Transverse colon (tissue), 4 donors: Measurements from ENCODE around the gene PTPRG. TPM values are rescaled to one million over a fixed set of nuclear protein-coding genes. Genes with fewer than 3 reads are reported as not detected.
A peak's percentile ranks its signal among the peaks of the same experiment; 100 is the strongest.

Source experiments
- DNase-seq: peaks from one replicate; pipeline ENCODE4 v3.0.0-alpha.2; 2019
- H3K27ac ChIP-seq, 4 donors: fragments of 200-600 bp; sonication (generic); 2 replicates each; pipeline ENCODE4 v1.5.1; 2016 to 2018; ENCODE audit warnings: inconsistent platforms in 4 of 4
- H3K27me3 ChIP-seq: fragments of 200-600 bp; sonication (generic); 2 replicates; pipeline ENCODE4 v1.5.1; 2017; ENCODE audit warnings: inconsistent platforms
- H3K36me3 ChIP-seq, 4 donors: fragments of 200-600 bp; sonication (generic); 2 replicates each; pipeline ENCODE4 v1.5.1; 2017 to 2019; ENCODE audit warnings: inconsistent platforms in 4 of 4
- H3K4me1 ChIP-seq, 4 donors: fragments of 200-600 bp; sonication (generic); 2 replicates each; pipeline ENCODE4 v1.5.1; 2017 to 2020; ENCODE audit warnings: inconsistent platforms in 4 of 4
- H3K4me3 ChIP-seq, 4 donors: fragments of 200-600 bp; sonication (generic); 1 replicate in 1 of 4; 2 replicates in 3 of 4; pipeline versions ENCODE4 v1.5.1 to v1.6.1; 2017 to 2019; ENCODE audit warnings: inconsistent platforms in 4 of 4
- H3K9me3 ChIP-seq, 2 donors: fragments of 200-600 bp; sonication (generic); 2 replicates each; pipeline ENCODE4 v1.5.1; 2017 to 2019; ENCODE audit warnings: inconsistent platforms in 2 of 2
- EP300 ChIP-seq: sonication (generic); formaldehyde crosslinking; IDR thresholded peaks from one replicate; pipeline ENCODE4 v1.6.1; 2017; ENCODE audit warnings: antibody characterized with exemption, low read depth
- POLR2A ChIP-seq: fragments of 450-650 bp; IDR thresholded peaks from one replicate; pipeline ENCODE4 v1.6.1; 2016; ENCODE audit warnings: antibody characterized with exemption, mild to moderate bottlenecking, moderate library complexity
- POLR2AphosphoS5 ChIP-seq, 3 donors: sonication (generic); formaldehyde crosslinking; IDR thresholded peaks; one replicate each; pipeline ENCODE4 v1.6.1; 2016; ENCODE audit warnings: antibody characterized with exemption in 3 of 3
- WGBS, 2 donors: methylation state at CpG; one replicate each; pipeline ENCODE4 v1.1.5; 2018; ENCODE audit warnings: low coverage in 1 of 2; 5-methylcytosine and 5-hydroxymethylcytosine counted together
- in situ Hi-C, 4 donors: fragments of 200-750 bp; cut with MboI; loops; one replicate each; pipeline versions ENCODE4 v1.15.0 to v1.15.1; 2017; ENCODE audit warnings: low sequenced_read_pairs in 3 of 4, low pct_ligation_motif_present in 1 of 4, low pct_unique_long_range_greater_than_20kb in 1 of 4
- intact Hi-C: fragments of 100-400 bp; cut with DNase I; formaldehyde crosslinking; loops from one replicate; pipeline ENCODE4 v1.15.1; 2023; ENCODE audit warnings: low total_unique reads
- total RNA-seq, 4 donors: library from RNA; depleted of rRNA; stranded (reverse); fragments of >200 nt; gene quantifications; one replicate each; pipeline ENCODE4 v1.1.0, GENCODE V29; 2016
- TF ChIP-seq, protein P1 (sequence below), 5 experiments: fragments of 200-600 bp in 3 of 5; fragments of 450-650 bp in 2 of 5; sonication (generic) in 3 of 5; IDR thresholded peaks; 1 replicate in 2 of 5; 2 replicates in 3 of 5; pipeline ENCODE4 v1.5.1; 2016 to 2017; ENCODE audit warnings: antibody characterized with exemption in 5 of 5, inconsistent platforms in 3 of 5, mild to moderate bottlenecking in 2 of 5, moderate library complexity in 1 of 5

PTPRG gene
- total RNA-seq, 4 donors from 2014 or later = 29.2 to 83.4 (median 41.6) TPM

DNA sequence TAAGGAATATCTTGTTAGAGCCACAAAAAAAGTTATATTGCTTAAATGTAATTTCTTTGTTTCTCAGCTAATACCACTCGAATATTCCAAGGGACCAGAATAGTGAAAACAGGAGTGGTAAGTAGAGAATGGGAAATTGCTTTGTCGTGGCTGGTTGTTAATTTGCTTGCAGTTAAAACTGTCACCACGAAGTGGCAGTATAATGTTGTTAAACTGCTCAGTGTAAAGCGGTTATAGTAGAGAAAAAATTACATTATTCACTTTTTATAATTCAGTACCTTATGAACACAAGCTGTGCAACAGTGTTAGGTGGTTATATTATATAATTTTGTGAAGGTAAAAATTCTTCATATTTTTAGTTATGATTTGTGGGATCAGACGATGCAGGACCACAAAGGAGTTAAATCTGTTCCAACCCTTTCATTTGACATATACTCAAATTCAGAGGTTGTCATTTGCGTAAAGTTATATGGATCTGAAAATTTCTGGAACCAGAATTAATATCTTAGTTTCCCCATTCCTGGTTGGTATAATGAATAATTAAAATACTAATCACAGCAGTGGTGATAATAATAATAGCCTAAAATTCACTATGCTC, 640.2 kb downstream of the PTPRG start:
- no peaks in the 10 kb centered on the region for H3K9me3 ChIP-seq
- intact Hi-C loops = no loop called here
- 41 to 47% methylated on average over 6 of the region's 6 CpGs for WGBS, 2 donors
- H3K27ac ChIP-seq = no peak overlapping the region
- in situ Hi-C loops = loop anchor here in 3 of 4 donors (10.0 to 25.0 kb wide), 3 partner anchors 353 to 363 kb away; no protein-coding TSS in a partner anchor
- no peak overlapping the region for H3K4me3 ChIP-seq
- TF ChIP-seq POLR2AphosphoS5 (IDR thresholded peaks at IDR 0.05) (no peak), EP300 (no peak), POLR2A (no peak)
- TF ChIP-seq, protein P1, sequence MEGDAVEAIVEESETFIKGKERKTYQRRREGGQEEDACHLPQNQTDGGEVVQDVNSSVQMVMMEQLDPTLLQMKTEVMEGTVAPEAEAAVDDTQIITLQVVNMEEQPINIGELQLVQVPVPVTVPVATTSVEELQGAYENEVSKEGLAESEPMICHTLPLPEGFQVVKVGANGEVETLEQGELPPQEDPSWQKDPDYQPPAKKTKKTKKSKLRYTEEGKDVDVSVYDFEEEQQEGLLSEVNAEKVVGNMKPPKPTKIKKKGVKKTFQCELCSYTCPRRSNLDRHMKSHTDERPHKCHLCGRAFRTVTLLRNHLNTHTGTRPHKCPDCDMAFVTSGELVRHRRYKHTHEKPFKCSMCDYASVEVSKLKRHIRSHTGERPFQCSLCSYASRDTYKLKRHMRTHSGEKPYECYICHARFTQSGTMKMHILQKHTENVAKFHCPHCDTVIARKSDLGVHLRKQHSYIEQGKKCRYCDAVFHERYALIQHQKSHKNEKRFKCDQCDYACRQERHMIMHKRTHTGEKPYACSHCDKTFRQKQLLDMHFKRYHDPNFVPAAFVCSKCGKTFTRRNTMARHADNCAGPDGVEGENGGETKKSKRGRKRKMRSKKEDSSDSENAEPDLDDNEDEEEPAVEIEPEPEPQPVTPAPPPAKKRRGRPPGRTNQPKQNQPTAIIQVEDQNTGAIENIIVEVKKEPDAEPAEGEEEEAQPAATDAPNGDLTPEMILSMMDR (IDR thresholded peaks at IDR 0.05) = peak; percentile 36 to 52 (median 47)
- no peaks in the 10 kb centered on the region for H3K27me3 ChIP-seq
- no peaks in the 10 kb centered on the region for H3K4me1 ChIP-seq
- H3K36me3 ChIP-seq = no peaks in the 10 kb centered on the region
- DNase-seq = no peak

DNA sequence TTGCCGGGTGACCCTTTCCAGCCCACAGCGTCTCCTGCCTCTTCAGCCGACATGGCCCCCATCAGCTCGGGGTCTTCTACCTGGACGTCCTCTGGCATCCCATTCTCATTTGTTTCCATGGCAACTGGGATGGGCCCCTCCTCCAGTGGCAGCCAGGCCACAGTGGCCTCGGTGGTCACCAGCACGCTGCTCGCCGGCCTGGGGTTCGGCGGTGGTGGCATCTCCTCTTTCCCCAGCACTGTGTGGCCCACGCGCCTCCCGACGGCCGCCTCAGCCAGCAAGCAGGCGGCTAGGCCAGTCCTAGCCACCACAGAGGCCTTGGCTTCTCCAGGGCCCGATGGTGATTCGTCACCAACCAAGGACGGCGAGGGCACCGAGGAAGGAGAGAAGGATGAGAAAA, 641.8 kb downstream of the PTPRG start:
- intact Hi-C loops (no loop called here), in situ Hi-C loops (loop anchor here in 3 of 4 donors (10.0 to 25.0 kb wide), 3 partner anchors 352 to 362 kb away; no protein-coding TSS in a partner anchor)
- H3K4me3 ChIP-seq = no peak overlapping the region
- TF ChIP-seq POLR2AphosphoS5 (IDR thresholded peaks at IDR 0.05) (no peak), EP300 (no peak), POLR2A (no peak)
- TF ChIP-seq, protein P1 (IDR thresholded peaks at IDR 0.05) = no peak
- no peaks in the 10 kb centered on the region for H3K27me3 ChIP-seq
- no peak overlapping the region for H3K27ac ChIP-seq
- H3K36me3 ChIP-seq = no peaks in the 10 kb centered on the region
- WGBS, 2 donors = 97 to 100% methylated on average over 2 to 22 of the region's 22 CpGs
- no peaks in the 10 kb centered on the region for H3K4me1 ChIP-seq
- no peak for DNase-seq
- no peaks in the 10 kb centered on the region for H3K9me3 ChIP-seq

DNA sequence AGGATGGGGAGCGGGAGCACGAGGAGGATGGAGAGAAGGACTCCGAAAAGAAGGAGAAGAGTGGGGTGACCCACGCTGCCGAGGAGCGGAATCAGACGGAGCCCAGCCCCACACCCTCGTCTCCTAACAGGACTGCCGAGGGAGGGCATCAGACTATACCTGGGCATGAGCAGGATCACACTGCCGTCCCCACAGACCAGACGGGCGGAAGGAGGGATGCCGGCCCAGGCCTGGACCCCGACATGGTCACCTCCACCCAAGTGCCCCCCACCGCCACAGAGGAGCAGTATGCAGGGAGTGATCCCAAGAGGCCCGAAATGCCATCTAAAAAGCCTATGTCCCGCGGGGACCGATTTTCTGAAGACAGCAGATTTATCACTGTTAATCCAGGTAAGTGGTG, 642.2 kb downstream of the PTPRG start:
- no peaks in the 10 kb centered on the region for H3K4me1 ChIP-seq
- no peak for DNase-seq
- TF ChIP-seq EP300 (no peak), POLR2AphosphoS5 (IDR thresholded peaks at IDR 0.05) (no peak), POLR2A (no peak)
- TF ChIP-seq, protein P1 (IDR thresholded peaks at IDR 0.05) = no peak
- in situ Hi-C loops = loop anchor here in 3 of 4 donors (10.0 to 25.0 kb wide), 3 partner anchors 351 to 361 kb away; no protein-coding TSS in a partner anchor
- no peaks in the 10 kb centered on the region for H3K36me3 ChIP-seq
- H3K27ac ChIP-seq = no peak overlapping the region
- no peaks in the 10 kb centered on the region for H3K27me3 ChIP-seq
- intact Hi-C loops = no loop called here
- H3K4me3 ChIP-seq = no peak overlapping the region
- 80 to 96% methylated on average over 1 to 19 of the region's 19 CpGs for WGBS, 2 donors
- no peaks in the 10 kb centered on the region for H3K9me3 ChIP-seq

DNA sequence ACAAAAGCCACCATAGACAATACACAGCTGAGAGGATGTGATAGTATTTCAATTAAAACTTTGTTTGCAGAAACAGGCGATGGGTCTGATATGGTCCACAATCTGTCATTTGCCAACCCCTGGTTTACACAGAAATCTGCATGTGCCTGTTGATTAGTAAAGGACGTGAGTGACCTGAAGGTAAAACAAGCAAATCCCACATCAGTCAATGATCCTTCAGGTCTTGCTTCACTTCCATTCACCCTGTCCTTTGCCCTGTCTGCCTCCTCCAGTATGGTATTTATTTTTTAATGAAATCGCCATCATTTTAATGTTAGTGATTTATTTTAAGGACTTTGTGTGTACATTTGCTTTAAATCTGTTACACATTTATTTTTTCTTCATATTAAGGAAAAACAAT, 645.8 kb downstream of the PTPRG start:
- Histone ChIP-seq H3K27me3 (no peaks in the 10 kb centered on the region), H3K27ac (no peak overlapping the region), H3K36me3 (no peaks in the 10 kb centered on the region), H3K9me3 (no peaks in the 10 kb centered on the region), H3K4me3 (no peak overlapping the region), H3K4me1 (peaks cover 0 to 13% (median 9%) of the 10 kb centered on the region in 4 donors)
- intact Hi-C loops (no loop called here), in situ Hi-C loops (loop anchor here in 3 of 4 donors (10.0 to 25.0 kb wide), 3 partner anchors 348 to 358 kb away; no protein-coding TSS in a partner anchor)
- no peak for TF ChIP-seq POLR2A
- TF ChIP-seq, protein P1 (IDR thresholded peaks at IDR 0.05) = no peak
- WGBS, 2 donors = 82 to 96% methylated on average over 2 to 3 of the region's 3 CpGs
- DNase-seq = no peak
